Hepatocyte (in vitro differentiated cells): ENCODE results near the gene SEC23B. TPM values are rescaled to one million over a fixed set of nuclear protein-coding genes. Genes with fewer than 3 reads are reported as not detected.

Experiments
- DNase-seq: peaks from one replicate; pipeline ENCODE4 v3.0.0-alpha.2; 2016; ENCODE audit warnings: low spot score
- H2AFZ ChIP-seq: fragments of 200-600 bp; sonication (generic); 2 replicates; pipeline ENCODE4 v1.6.0; 2016; ENCODE audit warnings: antibody characterized with exemption, mild to moderate bottlenecking
- H3K27ac ChIP-seq: fragments of 200-600 bp; sonication (generic); 2 replicates; pipeline ENCODE4 v1.5.1; 2016; ENCODE audit warnings: mild to moderate bottlenecking
- H3K27me3 ChIP-seq: fragments of 200-600 bp; sonication (generic); 2 replicates; pipeline ENCODE4 v1.6.1; 2016
- H3K36me3 ChIP-seq: fragments of 200-600 bp; sonication (generic); replicated peaks from 2 replicates; pipeline ENCODE4 v1.5.1; 2016; ENCODE audit warnings: low read depth; ENCODE audit not compliant: insufficient read depth
- H3K4me1 ChIP-seq: fragments of 200-600 bp; sonication (generic); 2 replicates; pipeline ENCODE4 v1.5.1; 2016; ENCODE audit warnings: mild to moderate bottlenecking, moderate library complexity; ENCODE audit not compliant: insufficient read depth
- H3K4me2 ChIP-seq: fragments of 200-600 bp; sonication (generic); 2 replicates; pipeline ENCODE4 v1.6.0; 2016
- H3K4me3 ChIP-seq: fragments of 200-600 bp; sonication (generic); 2 replicates; pipeline ENCODE4 v1.5.1; 2016; ENCODE audit warnings: mild to moderate bottlenecking
- H3K79me2 ChIP-seq: fragments of 200-600 bp; sonication (generic); 2 replicates; pipeline ENCODE4 v1.6.0; 2017; ENCODE audit warnings: mild to moderate bottlenecking
- H3K9me2 ChIP-seq: fragments of 200-600 bp; sonication (generic); replicated peaks from 2 replicates; pipeline ENCODE4 v1.6.0; 2017; ENCODE audit warnings: mild to moderate bottlenecking; ENCODE audit not compliant: insufficient read depth
- H3K9me3 ChIP-seq: fragments of 200-600 bp; sonication (generic); 2 replicates; pipeline ENCODE4 v1.5.1; 2016; ENCODE audit warnings: low read depth, mild to moderate bottlenecking
- H4K20me1 ChIP-seq: fragments of 200-600 bp; sonication (generic); 2 replicates; pipeline ENCODE4 v1.6.0; 2016; ENCODE audit warnings: mild to moderate bottlenecking; ENCODE audit not compliant: insufficient read depth, poor library complexity, severe bottlenecking
- EZH2 ChIP-seq: fragments of 200-600 bp; sonication (generic); IDR thresholded peaks from 2 replicates; pipeline ENCODE4 v1.6.1; 2016; ENCODE audit warnings: antibody characterized with exemption, mild to moderate bottlenecking, borderline replicate concordance
- EZH2phosphoT487 ChIP-seq: fragments of 200-600 bp; sonication (generic); IDR thresholded peaks from one replicate; pipeline ENCODE4 v1.6.1; 2018; ENCODE audit warnings: antibody characterized with exemption, mild to moderate bottlenecking, low read depth, moderate library complexity; ENCODE audit not compliant: unreplicated experiment, severe bottlenecking
- WGBS: methylation state at CpG from one replicate; pipeline ENCODE4 v1.1.6; 2016; ENCODE audit warnings: low lambda C conversion rate; ENCODE audit errors: missing lambda C conversion rate; 5-methylcytosine and 5-hydroxymethylcytosine counted together
- polyA plus RNA-seq: library from polyadenylated mRNA; unstranded; fragments of >200 nt; fragmentation: Nextera tagmentation; extraction: Ambion mirVana; gene quantifications from 2 replicates; pipeline ENCODE4 v1.2.1, GENCODE V29; 2016
- total RNA-seq: library from RNA; depleted of rRNA; stranded (reverse); fragments of >200 nt; gene quantifications from 2 replicates; pipeline ENCODE4 v1.2.3, GENCODE V29; 2014
- TF ChIP-seq, protein P1 (sequence below): fragments of 200-600 bp; sonication (generic); IDR thresholded peaks from 2 replicates; pipeline ENCODE4 v1.5.1; 2016; ENCODE audit warnings: antibody characterized with exemption, mild to moderate bottlenecking; ENCODE audit not compliant: poor library complexity

Gene SEC23B
- total and polyA plus RNA-seq, 2 experiments from 2014 or later = 49.9 to 50.4 TPM

DNA sequence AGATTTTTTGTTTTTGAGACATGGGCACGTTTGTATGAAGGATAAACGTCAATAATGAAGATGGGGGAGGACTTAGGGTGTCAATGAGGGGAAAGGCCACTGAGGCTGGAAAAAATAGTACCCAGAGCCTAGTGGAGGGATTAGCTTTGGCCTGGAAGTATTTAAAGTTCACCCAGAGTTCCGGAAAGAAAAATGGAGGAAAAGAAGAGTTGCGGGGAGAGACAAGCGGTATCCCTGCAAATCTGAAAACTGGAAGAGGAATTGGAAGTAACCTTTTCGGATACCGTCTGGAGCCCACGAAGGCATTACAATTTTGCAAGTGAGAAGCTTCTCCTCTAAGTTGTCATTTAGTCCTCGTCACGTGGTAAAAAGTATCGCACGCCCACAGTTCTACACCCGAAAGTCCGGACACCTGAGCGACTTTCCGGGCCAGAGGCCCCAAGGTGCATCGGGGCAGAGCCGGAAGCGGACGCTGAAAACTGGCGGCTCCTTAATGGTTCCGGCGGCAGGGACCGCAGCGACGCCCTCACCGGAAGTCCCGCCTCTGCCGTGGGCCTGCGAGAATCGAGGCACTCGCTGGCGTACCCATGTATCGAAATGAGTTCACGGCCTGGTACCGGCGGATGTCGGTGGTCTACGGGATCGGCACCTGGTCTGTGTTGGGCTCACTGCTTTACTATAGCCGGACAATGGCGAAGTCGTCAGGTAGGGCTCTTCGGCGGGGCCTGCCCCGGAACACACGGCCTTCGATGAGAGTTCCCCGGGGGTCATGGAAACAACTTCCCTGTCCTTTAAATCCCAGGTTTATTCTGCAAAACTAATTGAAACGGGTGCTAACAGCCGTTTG is 59.4 kb downstream of the SEC23B start, which contains the start of gene SMIM26:
TSS of gene SMIM26 (plus strand) at position 541 of the 847 bp plus-strand sequence. CDS start at position 588, 47 bp downstream.
- Histone ChIP-seq H3K79me2 (peaks cover 33% of the 10 kb centered on the region), H3K4me3 (peak within 1 kb of the TSS; percentile 67), H3K9me2 (no peaks in the 10 kb centered on the region), H4K20me1 (no peaks in the 10 kb centered on the region), H3K27me3 (no peaks in the 10 kb centered on the region), H2AFZ (peak within 1 kb of the TSS; percentile 97), H3K36me3 (no peaks in the 10 kb centered on the region), H3K27ac (peak within 1 kb of the TSS; percentile 89), H3K9me3 (no peaks in the 10 kb centered on the region), H3K4me1 (peaks cover 5% of the 10 kb centered on the region), H3K4me2 (peak within 1 kb of the TSS; percentile 83)
- WGBS = under 1% methylated on average over 51 of the region's 51 CpGs
- TF ChIP-seq, protein P1, sequence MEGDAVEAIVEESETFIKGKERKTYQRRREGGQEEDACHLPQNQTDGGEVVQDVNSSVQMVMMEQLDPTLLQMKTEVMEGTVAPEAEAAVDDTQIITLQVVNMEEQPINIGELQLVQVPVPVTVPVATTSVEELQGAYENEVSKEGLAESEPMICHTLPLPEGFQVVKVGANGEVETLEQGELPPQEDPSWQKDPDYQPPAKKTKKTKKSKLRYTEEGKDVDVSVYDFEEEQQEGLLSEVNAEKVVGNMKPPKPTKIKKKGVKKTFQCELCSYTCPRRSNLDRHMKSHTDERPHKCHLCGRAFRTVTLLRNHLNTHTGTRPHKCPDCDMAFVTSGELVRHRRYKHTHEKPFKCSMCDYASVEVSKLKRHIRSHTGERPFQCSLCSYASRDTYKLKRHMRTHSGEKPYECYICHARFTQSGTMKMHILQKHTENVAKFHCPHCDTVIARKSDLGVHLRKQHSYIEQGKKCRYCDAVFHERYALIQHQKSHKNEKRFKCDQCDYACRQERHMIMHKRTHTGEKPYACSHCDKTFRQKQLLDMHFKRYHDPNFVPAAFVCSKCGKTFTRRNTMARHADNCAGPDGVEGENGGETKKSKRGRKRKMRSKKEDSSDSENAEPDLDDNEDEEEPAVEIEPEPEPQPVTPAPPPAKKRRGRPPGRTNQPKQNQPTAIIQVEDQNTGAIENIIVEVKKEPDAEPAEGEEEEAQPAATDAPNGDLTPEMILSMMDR = no peak
- TF ChIP-seq EZH2phosphoT487 = no peak
- TF ChIP-seq EZH2 = no peak
- peak; percentile 95 for DNase-seq

DNA sequence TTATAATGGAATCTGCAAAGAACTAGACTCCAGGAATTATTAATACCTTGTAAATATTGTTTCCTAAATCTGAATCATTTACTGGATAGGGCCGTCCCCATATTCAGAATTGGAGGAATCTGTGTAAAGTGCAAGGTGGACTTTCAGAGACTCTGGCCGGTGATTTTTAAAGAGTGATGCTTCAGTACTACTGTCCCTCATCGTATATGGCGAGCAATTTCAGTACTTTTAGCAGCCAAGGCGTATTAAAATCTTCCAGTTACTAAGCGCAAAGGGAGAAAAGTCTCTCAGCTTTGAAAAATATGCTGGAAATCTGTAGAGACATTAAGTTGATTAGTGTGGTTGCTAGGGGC is 60.0 kb downstream of the SEC23B start:
- Histone ChIP-seq H3K9me3 (no peaks in the 10 kb centered on the region), H3K9me2 (no peaks in the 10 kb centered on the region), H3K4me3 (peak overlapping the region; percentile 67), H3K27ac (peak overlapping the region; percentile 89), H3K4me2 (peak overlapping the region; percentile 83), H3K27me3 (no peaks in the 10 kb centered on the region), H3K79me2 (peaks cover 33% of the 10 kb centered on the region), H4K20me1 (no peaks in the 10 kb centered on the region), H3K36me3 (no peaks in the 10 kb centered on the region), H2AFZ (peak overlapping the region; percentile 74), H3K4me1 (peaks cover 5% of the 10 kb centered on the region)
- DNase-seq = no peak
- WGBS = 11% methylated on average over 6 of the region's 6 CpGs
- TF ChIP-seq, protein P1 = no peak
- TF ChIP-seq EZH2phosphoT487 (no peak), EZH2 (no peak)

DNA sequence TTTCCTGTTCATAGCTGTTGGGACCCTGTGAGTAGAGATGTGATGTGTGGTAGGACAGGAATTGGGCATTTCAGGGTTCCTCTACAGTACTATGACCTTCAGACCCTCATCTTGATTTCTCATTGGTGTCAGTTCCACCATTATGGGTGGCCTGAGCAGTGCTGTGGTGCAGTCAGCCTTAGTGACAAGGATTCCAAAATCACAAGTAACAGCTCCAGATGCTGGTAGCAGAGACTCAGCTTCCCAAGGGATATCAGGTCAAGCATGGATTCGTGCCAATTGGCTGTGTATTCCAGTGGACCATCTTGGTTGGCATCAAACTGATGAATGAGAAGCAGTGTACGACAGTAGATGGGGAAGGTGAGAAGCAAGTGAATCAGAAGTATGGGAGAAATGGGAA is 63.3 kb downstream of the SEC23B start:
- 94% methylated on average over 2 of the region's 2 CpGs for WGBS

More for the DNA sequence above, 63.3 kb downstream of the SEC23B start:
- Histone ChIP-seq H3K27me3 (no peaks in the 10 kb centered on the region), H3K9me2 (no peaks in the 10 kb centered on the region), H3K4me2 (no peak overlapping the region), H3K9me3 (no peaks in the 10 kb centered on the region), H3K4me3 (no peak overlapping the region), H3K79me2 (peaks cover 33% of the 10 kb centered on the region), H3K36me3 (no peaks in the 10 kb centered on the region), H4K20me1 (no peaks in the 10 kb centered on the region), H3K27ac (no peak overlapping the region), H3K4me1 (peaks cover 5% of the 10 kb centered on the region), H2AFZ (no peak overlapping the region)
- DNase-seq = no peak
- TF ChIP-seq, protein P1 = no peak
